Kidney (tissue), 14 donors: ENCODE results near the gene CBFB. TPM values are rescaled to one million over a fixed set of nuclear protein-coding genes. Genes with fewer than 3 reads are reported as not detected.
A peak's percentile ranks its signal among the peaks of the same experiment; 100 is the strongest.

ENCODE experiments used
- DNase-seq, 5 donors: peaks; one replicate each; pipeline ENCODE4 v3.0.0-alpha.2; 2013 to 2020
- FAIRE-seq: peaks from 2 replicates; lab custom pipeline; 2012; peaks lifted over from hg19 to GRCh38; lab: Jason Lieb, UNC
- H3K27ac ChIP-seq, 2 donors: one replicate each; pipeline ENCODE4 v1.7.0; 2013; ENCODE audit warnings: low read depth in 2 of 2, low read length in 2 of 2, inconsistent platforms in 1 of 2
- H3K27me3 ChIP-seq: one replicate; pipeline ENCODE4 v1.7.1; 2013; ENCODE audit warnings: low read length, inconsistent platforms; ENCODE audit not compliant: control insufficient read depth, insufficient read depth
- H3K36me3 ChIP-seq, 3 donors: one replicate each; pipeline versions ENCODE4 v1.7.0 to v1.7.1; 2013; ENCODE audit warnings: low read length in 3 of 3, control low read depth in 1 of 3, inconsistent platforms in 1 of 3; ENCODE audit not compliant: insufficient read depth in 3 of 3, control insufficient read depth in 2 of 3
- H3K4me1 ChIP-seq, 3 donors: one replicate each; pipeline versions ENCODE4 v1.7.0 to v1.7.1; 2013; ENCODE audit warnings: low read length in 3 of 3, inconsistent platforms in 1 of 3, low read depth in 1 of 3; ENCODE audit not compliant: control insufficient read depth in 2 of 3, insufficient read depth in 2 of 3
- H3K4me3 ChIP-seq, 3 donors: one replicate each; pipeline versions ENCODE4 v1.7.0 to v1.8.1; 2013; ENCODE audit warnings: low read length in 3 of 3, control low read depth in 1 of 3, inconsistent platforms in 1 of 3
- H3K9ac ChIP-seq, 3 donors: one replicate each; pipeline versions ENCODE4 v1.7.0 to v1.7.1; 2013; ENCODE audit warnings: low read length in 3 of 3, control low read depth in 1 of 3, inconsistent platforms in 1 of 3
- H3K9me3 ChIP-seq, 3 donors: one replicate each; pipeline versions ENCODE4 v1.7.0 to v1.7.1; 2013; ENCODE audit warnings: low read length in 3 of 3, control low read depth in 1 of 3, inconsistent platforms in 1 of 3; ENCODE audit not compliant: control insufficient read depth in 2 of 3, insufficient read depth in 1 of 3
- CTCF ChIP-seq: IDR thresholded peaks from 3 replicates; pipeline ENCODE4 v1.5.1; 2012; ENCODE audit warnings: mild to moderate bottlenecking, moderate library complexity, borderline replicate concordance; ENCODE audit not compliant: insufficient read depth; ENCODE audit errors: extremely low read depth
- intact Hi-C: fragments of 100-400 bp; cut with DNase I; formaldehyde crosslinking; loops from one replicate; pipeline ENCODE4 v1.11.1; 2022
- polyA plus RNA-seq: library from polyadenylated mRNA; stranded (reverse); fragments of 350-450 nt; fragmentation: Illumina TruSeq; extraction: RNeasy Lipid Tissue Mini Kit (QIAGEN cat#74804); gene quantifications from one replicate; pipeline ENCODE4 v1.2.3, GENCODE V29; 2014; ENCODE audit warnings: low read depth, low replicate concordance; ENCODE audit not compliant: insufficient read depth
- total RNA-seq: library from RNA; stranded (reverse); fragmentation: NEBNext Ultra II Directional; extraction: Animal tissue kit (Norgen Biotek cat#: 25700); gene quantifications from one replicate; pipeline ENCODE4 v1.2.1, GENCODE V29; 2021
- donor health status: control.
- donor health status: control.
- donor health status: control.
- donor health status: control.
- donor health status: control.
- donor health status: DM: yes; HTN: yes; CAD: no.
- donor health status: Normal renal cell carcinoma (clear cell type).

The CBFB gene
- total and polyA plus RNA-seq, 2 donors from 2014 or later, result 9.7 to 57.3 TPM

GRCh38 chr16:67029254-67030096, 526 bp downstream of the CBFB start:
- Histone ChIP-seq H3K9ac (peak overlapping the region; percentile 50 to 79 (median 78)), H3K27ac (peak overlapping the region; percentile 92 to 94), H3K4me1 (peaks cover 3 to 12% (median 3%) of the 10 kb centered on the region in 3 donors), H3K36me3 (no peaks in the 10 kb centered on the region), H3K4me3 (peak overlapping the region; percentile 68 to 81 (median 77)), H3K9me3 (no peaks in the 10 kb centered on the region), H3K27me3 (no peaks in the 10 kb centered on the region)
- TF ChIP-seq CTCF, result no peak
- no peak for FAIRE-seq
- intact Hi-C loops, result no loop called here
- peak; percentile 46 to 89 (median 76) for DNase-seq

GRCh38 chr16:67030221-67030962, 1.4 kb downstream of the CBFB start:
- no peak for TF ChIP-seq CTCF
- H3K4me1 ChIP-seq, result peaks cover 0 to 12% (median 6%) of the 10 kb centered on the region in 3 donors
- FAIRE-seq, result no peak
- intact Hi-C loops, result no loop called here
- no peaks in the 10 kb centered on the region for H3K36me3 ChIP-seq
- no peaks in the 10 kb centered on the region for H3K27me3 ChIP-seq
- no peaks in the 10 kb centered on the region for H3K9me3 ChIP-seq
- DNase-seq, result no peak
- H3K27ac ChIP-seq, result peak overlapping the region in 1 of 2 donors; percentile 94
- peak overlapping the region; percentile 68 to 81 (median 77) for H3K4me3 ChIP-seq
- H3K9ac ChIP-seq, result peak overlapping the region; percentile 50 to 79 (median 78)

- intact Hi-C loops, result no loop called here
- FAIRE-seq (no peak), DNase-seq (no peak)
- Histone ChIP-seq H3K9me3 (no peaks in the 10 kb centered on the region), H3K4me1 (peaks cover 0 to 9% (median 9%) of the 10 kb centered on the region in 3 donors), H3K9ac (no peak overlapping the region), H3K27ac (no peak overlapping the region), H3K4me3 (no peak overlapping the region), H3K27me3 (no peaks in the 10 kb centered on the region), H3K36me3 (peaks cover 0 to 8% (median 4%) of the 10 kb centered on the region in 3 donors)
- no peak for TF ChIP-seq CTCF
These were observed 5.5 kb downstream of the CBFB start for GRCh38 chr16:67034487-67034886.
